H1 (cell line): ENCODE results near the gene FJX1. TPM values are rescaled to one million over a fixed set of nuclear protein-coding genes. Genes with fewer than 3 reads are reported as not detected.

Experiments
- ATF2 ChIP-seq: IDR thresholded peaks from 2 replicates; pipeline ENCODE4 v1.6.1; 2012; ENCODE audit warnings: low read length, inconsistent platforms
- E2F6 ChIP-seq: IDR thresholded peaks from 2 replicates; pipeline ENCODE4 v1.6.1; 2012; ENCODE audit warnings: inconsistent platforms
- MAX ChIP-seq: IDR thresholded peaks from 2 replicates; pipeline ENCODE4 v1.6.1; 2012; ENCODE audit warnings: inconsistent platforms
- POLR2AphosphoS5 ChIP-seq: IDR thresholded peaks from 2 replicates; pipeline ENCODE4 v1.6.1; 2011; ENCODE audit warnings: low read depth, low read length
- SP4 ChIP-seq: IDR thresholded peaks from 2 replicates; pipeline ENCODE4 v1.6.1; 2012; ENCODE audit warnings: low read length, inconsistent platforms
- polyA plus RNA-seq, 7 experiments: library from polyadenylated mRNA; depleted of rRNA in 3 of 7; stranded (reverse) in 5 of 7; unstranded in 2 of 7; fragments of >200 nt in 5 of 7; fragments of 200-250 nt in 2 of 7; gene quantifications; 1 replicate in 5 of 7; 2 replicates in 1 of 7; 4 replicates in 1 of 7; pipeline versions ENCODE4 v1.2.1 to v1.2.3, GENCODE V29; 2011 to 2013; ENCODE audit warnings: missing spikeins in 2 of 7, mixed read lengths in 2 of 7
- total RNA-seq: library from RNA; stranded (reverse); fragmentation: NEBNext Ultra II Directional; extraction: Animal tissue kit (Norgen Biotek cat#: 25700); gene quantifications from 2 replicates; pipeline ENCODE4 v1.2.1, GENCODE V29; 2021

The FJX1 gene
- total and polyA plus RNA-seq, 2 of the 8 experiments (the other 6 are each of a cell fraction or from before 2014, with no cell fraction given), result 6.3 to 13.3 TPM

GRCh38 chr11:35635933-35636332 is 17.7 kb downstream of the FJX1 start (continued):
- TF ChIP-seq SP4, result no peak
- no peak for TF ChIP-seq E2F6
- no peak for TF ChIP-seq POLR2AphosphoS5
- no peak for TF ChIP-seq MAX
- no peak for TF ChIP-seq ATF2
